ENCODE data around the gene KCNIP4. TPM values are rescaled to one million over a fixed set of nuclear protein-coding genes. Genes with fewer than 3 reads are reported as not detected.

Gene KCNIP4
- total and polyA plus RNA-seq, 8 donors = 0.05 TPM; not detected in 7

DNA sequence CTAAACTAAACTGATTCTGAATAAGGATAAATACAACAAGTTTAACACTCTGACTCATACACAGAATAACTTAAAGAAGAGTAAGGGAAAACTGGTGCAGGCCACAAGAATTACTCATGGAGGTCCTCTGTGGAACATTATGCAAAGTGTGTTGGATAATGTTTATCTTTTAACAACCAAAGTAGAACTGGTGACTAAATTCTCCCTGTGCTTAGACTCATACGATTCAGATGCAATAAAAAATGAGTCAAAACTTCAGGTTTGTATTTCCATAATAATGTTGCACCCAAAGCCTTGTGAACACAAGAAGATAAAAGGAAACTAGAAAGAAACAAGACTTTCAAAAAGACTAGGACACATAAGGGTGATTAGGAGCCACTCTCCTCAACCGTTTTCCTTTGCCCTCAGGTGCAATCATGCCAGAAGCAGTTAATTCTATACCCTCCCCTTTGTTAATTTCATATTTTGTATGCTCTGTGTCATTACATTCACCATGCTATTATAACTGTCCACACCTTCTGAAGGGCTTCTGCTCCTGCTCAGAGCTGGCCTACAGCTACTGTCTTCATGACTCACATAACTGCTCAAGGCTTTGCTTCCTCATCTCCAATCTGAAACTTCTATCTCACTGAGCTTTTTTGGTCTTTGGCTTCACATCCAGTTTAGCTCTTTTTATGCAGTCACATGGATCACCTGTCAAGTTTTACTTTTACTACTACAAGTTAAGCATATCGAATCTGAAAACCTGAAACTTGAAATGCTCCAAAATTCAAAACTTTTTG, 60.2 kb downstream of the KCNIP4 start:
- 43 to 66% methylated on average over 3 of the region's 3 CpGs for WGBS, 2 donors
- no peaks in the 10 kb centered on the region for H3K36me3 ChIP-seq
- DNase-seq (no peak), FAIRE-seq (no peak), ATAC-seq (no peak)
- H3K4me3 ChIP-seq = no peak overlapping the region
- intact Hi-C loops (cut with DNase I) = no loop called here
- no peak overlapping the region for H3K27ac ChIP-seq
- H3K27me3 ChIP-seq = no peaks in the 10 kb centered on the region
- no peaks in the 10 kb centered on the region for H3K9me3 ChIP-seq
- TF ChIP-seq, protein P1, sequence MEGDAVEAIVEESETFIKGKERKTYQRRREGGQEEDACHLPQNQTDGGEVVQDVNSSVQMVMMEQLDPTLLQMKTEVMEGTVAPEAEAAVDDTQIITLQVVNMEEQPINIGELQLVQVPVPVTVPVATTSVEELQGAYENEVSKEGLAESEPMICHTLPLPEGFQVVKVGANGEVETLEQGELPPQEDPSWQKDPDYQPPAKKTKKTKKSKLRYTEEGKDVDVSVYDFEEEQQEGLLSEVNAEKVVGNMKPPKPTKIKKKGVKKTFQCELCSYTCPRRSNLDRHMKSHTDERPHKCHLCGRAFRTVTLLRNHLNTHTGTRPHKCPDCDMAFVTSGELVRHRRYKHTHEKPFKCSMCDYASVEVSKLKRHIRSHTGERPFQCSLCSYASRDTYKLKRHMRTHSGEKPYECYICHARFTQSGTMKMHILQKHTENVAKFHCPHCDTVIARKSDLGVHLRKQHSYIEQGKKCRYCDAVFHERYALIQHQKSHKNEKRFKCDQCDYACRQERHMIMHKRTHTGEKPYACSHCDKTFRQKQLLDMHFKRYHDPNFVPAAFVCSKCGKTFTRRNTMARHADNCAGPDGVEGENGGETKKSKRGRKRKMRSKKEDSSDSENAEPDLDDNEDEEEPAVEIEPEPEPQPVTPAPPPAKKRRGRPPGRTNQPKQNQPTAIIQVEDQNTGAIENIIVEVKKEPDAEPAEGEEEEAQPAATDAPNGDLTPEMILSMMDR (IDR thresholded peaks at IDR 0.05) = no peak
- no peaks in the 10 kb centered on the region for H3K4me1 ChIP-seq

DNA sequence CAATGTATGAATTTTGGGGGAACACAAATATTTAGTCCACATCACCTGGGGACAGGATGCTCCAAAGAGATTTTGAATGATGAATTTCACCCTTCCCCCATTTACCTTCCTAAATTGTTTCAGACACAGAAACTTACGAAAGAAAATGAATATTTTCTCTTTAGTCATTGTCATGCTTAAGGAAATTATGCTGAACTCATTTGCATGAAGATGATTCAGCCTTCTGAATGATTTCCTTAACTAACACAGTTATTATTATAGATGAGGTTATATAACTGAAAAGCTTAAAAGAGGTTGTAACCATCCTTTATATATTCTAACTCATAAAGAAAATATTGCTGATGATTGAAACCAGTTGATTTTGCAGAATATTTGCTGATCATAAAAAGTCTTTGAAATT, 61.1 kb downstream of the KCNIP4 start:
- DNase-seq (no peak), ATAC-seq (no peak), FAIRE-seq (no peak)
- Histone ChIP-seq H3K4me3 (no peak overlapping the region), H3K27me3 (no peaks in the 10 kb centered on the region), H3K9me3 (no peaks in the 10 kb centered on the region), H3K4me1 (no peaks in the 10 kb centered on the region), H3K27ac (no peak overlapping the region), H3K36me3 (no peaks in the 10 kb centered on the region)
- intact Hi-C loops (cut with DNase I) = no loop called here
- TF ChIP-seq, protein P1 (IDR thresholded peaks at IDR 0.05) = no peak
- 49 to 53% methylated on average over 1 of the region's 1 CpG for WGBS, 2 donors

DNA sequence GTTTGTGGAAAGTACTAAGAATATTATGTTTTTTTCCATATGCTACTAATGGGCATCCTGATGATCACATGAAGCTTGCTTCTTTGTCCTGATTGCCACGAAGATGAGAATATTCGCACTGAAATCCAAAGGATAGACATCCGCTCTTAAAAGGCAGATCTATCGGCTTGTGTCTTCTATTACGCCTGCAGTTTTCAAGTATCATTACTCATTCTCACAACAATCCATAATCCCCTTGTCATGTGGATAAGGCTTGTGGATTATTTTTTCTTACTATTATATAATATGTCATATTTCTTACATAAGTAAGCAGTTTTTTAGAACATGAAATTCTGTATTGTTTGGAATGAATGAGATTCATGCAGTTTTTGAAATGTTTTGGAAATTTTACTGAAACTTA, 62.8 kb downstream of the KCNIP4 start:
- TF ChIP-seq, protein P1 (IDR thresholded peaks at IDR 0.05) = no peak
- no peaks in the 10 kb centered on the region for H3K9me3 ChIP-seq
- no peak for DNase-seq
- no peak overlapping the region for H3K4me3 ChIP-seq
- WGBS, 2 donors = 72 to 82% methylated on average over 5 of the region's 5 CpGs
- intact Hi-C loops (cut with DNase I) = no loop called here
- H3K36me3 ChIP-seq = no peaks in the 10 kb centered on the region
- no peak overlapping the region for H3K27ac ChIP-seq
- H3K4me1 ChIP-seq = no peaks in the 10 kb centered on the region
- no peak for ATAC-seq
- no peaks in the 10 kb centered on the region for H3K27me3 ChIP-seq
- no peak for FAIRE-seq

DNA sequence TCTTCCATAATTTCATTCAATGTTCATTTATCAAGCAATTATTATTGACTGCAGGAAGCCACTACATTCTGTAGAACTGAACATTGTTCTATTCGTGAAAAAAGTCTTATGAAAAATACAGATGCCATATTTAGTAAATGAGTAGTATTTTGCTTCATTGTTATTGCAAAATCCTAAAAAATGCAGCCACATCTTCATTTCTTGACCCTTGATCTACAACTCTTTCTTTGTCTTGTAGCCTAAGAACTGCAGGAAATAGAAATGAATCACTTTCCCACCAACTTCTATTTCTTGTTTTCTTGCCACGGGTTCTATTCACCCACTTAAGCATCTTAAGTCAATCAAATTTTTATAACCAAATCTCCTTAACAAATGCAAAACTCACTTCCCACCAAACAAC, 63.3 kb downstream of the KCNIP4 start:
- Histone ChIP-seq H3K27ac (no peak overlapping the region), H3K27me3 (no peaks in the 10 kb centered on the region), H3K4me1 (no peaks in the 10 kb centered on the region), H3K4me3 (no peak overlapping the region), H3K36me3 (no peaks in the 10 kb centered on the region), H3K9me3 (no peaks in the 10 kb centered on the region)
- intact Hi-C loops (cut with DNase I) = no loop called here
- no peak for FAIRE-seq
- TF ChIP-seq, protein P1 (IDR thresholded peaks at IDR 0.05) = no peak
- WGBS, 2 donors = 26 to 31% methylated on average over 2 of the region's 2 CpGs
- no peak for ATAC-seq
- no peak for DNase-seq

DNA sequence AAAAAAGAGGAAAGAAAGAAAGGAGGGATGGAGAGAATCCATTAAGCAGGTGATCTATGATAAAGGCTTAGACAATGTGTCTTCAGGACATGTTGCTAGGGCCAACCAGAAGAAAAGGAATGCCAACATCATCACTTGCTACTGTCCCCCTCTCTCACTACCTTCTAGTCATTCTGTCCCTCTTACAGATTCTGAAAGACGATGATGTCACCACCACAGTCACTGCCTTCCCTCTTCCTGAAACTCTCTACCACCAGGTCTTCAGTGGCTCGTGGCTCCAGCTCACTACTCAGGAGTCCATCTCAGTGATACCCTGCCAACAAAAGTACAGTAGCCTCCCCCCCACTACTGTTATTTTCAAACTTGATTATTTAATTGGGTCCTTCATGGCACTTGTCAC, 64.0 kb downstream of the KCNIP4 start:
- ATAC-seq (no peak), DNase-seq (no peak)

More for the DNA sequence above, 64.0 kb downstream of the KCNIP4 start:
- no peak overlapping the region for H3K4me3 ChIP-seq
- TF ChIP-seq, protein P1 (IDR thresholded peaks at IDR 0.05) = no peak
- H3K27ac ChIP-seq = no peak overlapping the region
- intact Hi-C loops (cut with DNase I) = no loop called here
- FAIRE-seq = no peak
- no peaks in the 10 kb centered on the region for H3K27me3 ChIP-seq
- no peaks in the 10 kb centered on the region for H3K4me1 ChIP-seq
- H3K36me3 ChIP-seq = no peaks in the 10 kb centered on the region
- no peaks in the 10 kb centered on the region for H3K9me3 ChIP-seq
- 51 to 53% methylated on average over 2 of the region's 2 CpGs for WGBS, 2 donors

All from pancreas (tissue), 10 donors.